AG10803 (cell line): ENCODE results near the gene ARHGAP19.

ENCODE experiments used
- DNase-seq: peaks from one replicate; pipeline ENCODE4 v3.0.0; 2010; ENCODE audit warnings: low read depth
- H3K4me3 ChIP-seq: 2 replicates; pipeline ENCODE4 v1.5.1; 2011; ENCODE audit warnings: mild to moderate bottlenecking, low read length, control low read depth
- CTCF ChIP-seq: conservative IDR thresholded peaks from 2 replicates; pipeline ENCODE4 v1.5.1; 2011; ENCODE audit warnings: mild to moderate bottlenecking, low read length, control low read depth, inconsistent platforms

ARHGAP19 gene

DNA sequence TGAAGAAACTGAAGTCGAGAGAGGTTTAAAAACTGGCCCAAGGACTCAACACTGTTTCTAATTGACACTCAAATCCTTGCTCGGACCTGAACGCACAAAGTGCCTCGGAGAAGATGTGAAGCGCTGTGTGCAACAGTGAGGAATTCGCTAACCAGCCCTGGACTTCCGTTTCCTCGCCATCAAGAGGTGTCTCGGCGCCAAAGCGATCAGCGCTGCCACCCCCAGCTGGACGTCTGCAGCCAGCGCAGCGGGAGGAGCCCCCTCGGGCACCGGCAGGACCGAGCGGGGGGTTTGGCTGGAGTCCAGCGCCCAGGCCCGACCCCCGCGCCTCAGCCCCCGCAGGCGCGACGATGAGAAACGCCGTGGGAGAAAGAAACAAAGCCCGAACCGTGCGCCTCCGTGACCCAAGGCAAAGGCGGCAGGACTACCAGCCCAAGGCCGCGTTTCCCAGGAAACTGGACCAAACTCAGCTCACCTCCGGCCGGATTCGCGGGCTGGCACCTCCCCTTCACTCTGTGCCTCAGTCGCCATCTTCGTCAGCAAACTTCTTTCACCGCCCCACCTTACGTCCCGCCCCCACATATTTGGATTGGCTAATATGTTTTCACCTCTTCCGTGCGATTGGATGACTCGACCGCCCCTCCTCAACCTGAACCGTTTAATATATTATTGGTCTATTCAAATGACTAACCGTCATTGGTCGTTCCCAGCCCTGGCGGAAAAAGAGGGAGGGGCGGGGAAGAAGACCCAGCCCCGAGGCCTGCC, at the start of gene ARHGAP19:
ARHGAP19 (minus strand) TSS at position 541 of the 765 bp plus-strand sequence; CDS start at position 531, 10 bp downstream.
- peak within 1 kb of the TSS; percentile 81 for H3K4me3 ChIP-seq
- peak; percentile 98 for DNase-seq
- TF ChIP-seq CTCF: peak; percentile 18; the same call in 1 of the 2 replicates

DNA sequence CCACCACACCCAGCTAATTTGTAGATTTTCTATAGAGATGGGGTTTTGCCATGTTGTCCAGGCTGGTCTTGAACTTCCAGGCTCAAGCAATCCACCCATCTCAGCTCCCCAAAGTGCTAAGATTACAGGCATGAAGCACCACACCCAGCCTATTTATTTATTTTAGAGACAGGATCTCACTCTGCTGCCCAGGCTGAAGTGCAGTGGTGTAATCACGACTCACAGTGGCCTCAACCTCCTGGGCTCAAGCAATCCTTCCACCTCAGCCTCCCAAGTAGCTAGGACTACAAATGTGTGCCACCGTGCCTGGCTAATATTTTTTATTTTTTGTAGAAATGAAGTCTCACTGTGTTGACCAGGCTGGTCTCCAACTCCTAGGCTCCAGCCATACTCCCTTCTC, 49.0 kb upstream of the ARHGAP19 start:
- no peak for DNase-seq
- TF ChIP-seq CTCF: no peak
- H3K4me3 ChIP-seq: no peak overlapping the region

DNA sequence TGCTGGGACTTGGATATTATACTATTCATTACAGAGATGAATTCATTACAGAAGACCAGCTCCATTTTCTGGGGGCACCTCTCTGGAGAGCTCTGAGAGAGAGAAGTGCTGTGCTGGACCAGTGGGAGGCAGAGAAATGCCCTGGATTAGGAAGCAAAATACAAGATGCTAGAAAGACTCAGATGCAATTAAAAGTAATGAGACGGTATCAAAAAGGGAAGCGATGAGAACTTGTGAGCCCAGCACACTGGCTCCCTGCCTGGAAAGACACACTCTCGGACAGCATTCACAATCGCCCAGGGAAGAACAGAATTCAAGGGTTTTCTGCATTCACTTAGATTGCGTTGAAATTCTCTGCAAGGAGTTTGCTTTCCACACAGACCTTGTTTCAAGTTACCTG, 45.6 kb upstream of the ARHGAP19 start:
- H3K4me3 ChIP-seq: no peak overlapping the region
- no peak for DNase-seq
- no peak for TF ChIP-seq CTCF

DNA sequence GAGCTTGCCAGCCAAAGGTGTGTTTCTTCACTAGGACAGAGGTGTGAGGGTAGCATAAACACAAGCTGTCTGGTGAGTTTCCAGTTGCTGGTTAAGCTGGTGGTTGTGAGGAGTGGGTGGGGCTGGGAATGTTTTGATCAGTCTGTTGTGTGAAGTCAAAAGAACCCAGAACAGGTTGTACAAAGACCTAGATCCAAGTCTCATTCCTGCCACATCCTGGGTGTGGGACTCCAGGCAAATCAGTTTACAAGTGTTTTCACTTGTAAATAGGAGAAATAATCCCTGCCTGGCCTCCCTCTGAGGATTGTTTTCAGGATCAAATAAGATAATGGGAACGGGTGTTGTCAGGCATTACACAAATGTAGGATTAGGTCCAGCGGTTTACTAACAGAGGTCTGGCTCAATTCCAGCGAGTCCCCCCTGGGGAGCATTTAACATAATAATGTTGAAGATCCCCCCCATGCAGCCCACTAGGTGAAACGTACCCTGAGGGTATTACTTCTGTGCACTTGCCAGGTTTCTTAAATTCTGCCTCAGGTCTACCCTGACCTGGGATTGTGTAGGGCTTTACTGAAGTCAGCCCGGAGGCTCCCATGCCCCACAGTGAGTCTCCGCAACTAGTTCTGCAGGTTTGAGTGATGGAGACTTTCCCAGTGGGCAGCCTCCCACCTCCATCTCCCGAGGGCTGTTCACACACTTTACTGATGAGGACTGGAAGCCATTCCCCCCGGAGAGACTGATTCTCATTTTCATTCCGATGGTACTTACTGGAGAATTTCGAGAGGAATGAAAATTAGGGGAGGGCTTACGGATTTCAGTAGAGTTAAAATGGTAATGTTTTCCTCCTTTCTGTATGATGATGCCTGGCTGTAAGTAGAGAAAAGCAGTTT, 44.8 kb upstream of the ARHGAP19 start:
- no peak overlapping the region for H3K4me3 ChIP-seq
- no peak for TF ChIP-seq CTCF
- DNase-seq: no peak

GRCh38 chr10:97336446-97336845, 44.0 kb upstream of the ARHGAP19 start:
- peak; percentile 17 for DNase-seq
- no peak overlapping the region for H3K4me3 ChIP-seq
- TF ChIP-seq CTCF: no peak

DNA sequence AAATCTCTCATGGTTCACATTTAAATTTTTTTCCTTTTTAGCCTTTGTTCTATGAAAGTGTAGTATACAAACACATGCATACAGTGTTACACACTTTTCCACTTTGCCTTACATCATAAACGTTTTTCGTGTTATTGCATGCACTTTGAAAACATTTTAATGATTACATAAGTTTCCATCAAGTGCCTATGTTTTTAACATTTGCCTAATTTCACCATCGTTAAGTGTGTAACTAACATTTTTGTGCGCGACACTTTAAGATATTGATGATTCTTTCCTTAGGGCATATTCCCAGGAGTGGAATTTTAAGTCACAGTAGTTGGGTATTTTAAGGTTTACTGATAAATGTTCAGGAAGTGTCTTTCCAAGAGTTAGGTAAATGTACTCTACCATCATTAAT, 43.6 kb upstream of the ARHGAP19 start:
- no peak for TF ChIP-seq CTCF
- no peak overlapping the region for H3K4me3 ChIP-seq
- no peak for DNase-seq

- no peak for TF ChIP-seq CTCF
- DNase-seq: no peak
- peak overlapping the region; percentile 73 for H3K4me3 ChIP-seq
These were observed 42.8 kb upstream of the ARHGAP19 start for GRCh38 chr10:97335188-97335619.
